ENCODE results near the gene DLG4. TPM values are rescaled to one million over a fixed set of nuclear protein-coding genes. Genes with fewer than 3 reads are reported as not detected.

The DLG4 gene
- total and polyA plus RNA-seq, 10 donors, result 3.0 to 38.5 (median 23.5) TPM

GRCh38 chr17:7139400-7139799 lies 80.2 kb downstream of the DLG4 start:
- DNase-seq, result peak; percentile 40
- Histone ChIP-seq H3K4me1 (peaks cover 0 to 20% (median 10%) of the 10 kb centered on the region in 6 donors), H3K27ac (peak overlapping the region in 3 of 8 donors; percentile 34 to 68 (median 47)), H3K27me3 (replicated peaks in 1 of 7) (peaks cover 0 to 47% (median 8%) of the 10 kb centered on the region in 7 donors), H3K4me3 (peak overlapping the region in 1 of 8 donors; percentile 17), H3K36me3 (no peaks in the 10 kb centered on the region), H3K9me3 (no peaks in the 10 kb centered on the region)
- TF ChIP-seq POLR2A (IDR thresholded peaks at IDR 0.05) (no peak), POLR2AphosphoS5 (IDR thresholded peaks at IDR 0.05) (no peak), CTCF (IDR thresholded peaks at IDR 0.05 in 8 of 11, conservative IDR thresholded peaks at IDR 0.05 in 3 of 11) (no peak)
- WGBS, 5 donors, result 63 to 81% (median 72%) methylated on average over 10 of the region's 10 CpGs
- intact Hi-C loops (cut with DNase I; ENCODE audit: low total_unique reads), result loop anchor here (5.0 kb wide), 1 partner anchor 227 kb away; no protein-coding TSS in a partner anchor

- peak; percentile 23 for DNase-seq
- intact Hi-C loops (cut with DNase I; ENCODE audit: low total_unique reads), result loop anchor here (5.0 kb wide), 1 partner anchor 227 kb away; no protein-coding TSS in a partner anchor
- Histone ChIP-seq H3K4me3 (peak overlapping the region in 1 of 8 donors; percentile 17), H3K36me3 (no peaks in the 10 kb centered on the region), H3K27me3 (replicated peaks in 1 of 7) (peaks cover 0 to 47% (median 8%) of the 10 kb centered on the region in 7 donors), H3K4me1 (peaks cover 0 to 25% (median 10%) of the 10 kb centered on the region in 6 donors), H3K27ac (peak overlapping the region in 3 of 8 donors; percentile 34 to 68 (median 47)), H3K9me3 (no peaks in the 10 kb centered on the region)
- TF ChIP-seq POLR2AphosphoS5 (IDR thresholded peaks at IDR 0.05), result no peak
- TF ChIP-seq POLR2A (IDR thresholded peaks at IDR 0.05), result no peak
- no peak for TF ChIP-seq CTCF (IDR thresholded peaks at IDR 0.05 in 8 of 11, conservative IDR thresholded peaks at IDR 0.05 in 3 of 11)
- 46 to 68% (median 56%) methylated on average over 7 of the region's 7 CpGs for WGBS, 5 donors
Measured at GRCh38 chr17:7138800-7139381, 80.7 kb downstream of the DLG4 start.

GRCh38 chr17:7137171-7137943 lies 82.3 kb downstream of the DLG4 start:
- intact Hi-C loops (cut with DNase I; ENCODE audit: low total_unique reads), result loop anchor here (2.0 to 5.0 kb wide), 2 partner anchors 85 to 225 kb away; no protein-coding TSS in a partner anchor
- TF ChIP-seq CTCF (IDR thresholded peaks at IDR 0.05 in 8 of 11, conservative IDR thresholded peaks at IDR 0.05 in 3 of 11) (no peak), POLR2A (IDR thresholded peaks at IDR 0.05) (no peak), POLR2AphosphoS5 (IDR thresholded peaks at IDR 0.05) (no peak)
- DNase-seq, result peak; percentile 74
- WGBS, 5 donors, result 37 to 54% (median 41%) methylated on average over 13 of the region's 13 CpGs
- H3K36me3 ChIP-seq, result no peaks in the 10 kb centered on the region
- H3K4me3 ChIP-seq, result peak overlapping the region in 2 of 8 donors; percentile 12 to 31
- peaks cover 8 to 40% (median 24%) of the 10 kb centered on the region in 6 donors for H3K4me1 ChIP-seq
- peak overlapping the region in 3 of 8 donors; percentile 46 to 68 (median 51) for H3K27ac ChIP-seq
- H3K9me3 ChIP-seq, result no peaks in the 10 kb centered on the region
- H3K27me3 ChIP-seq (replicated peaks in 1 of 7), result peaks cover 0 to 47% (median 8%) of the 10 kb centered on the region in 7 donors

Small RNA genes lying within 50 kb of the gene (microRNA-seq; reads per million reads assigned to microRNA genes)
- 1,519 to 2,484 (median 1,838) reads per million in 3 donors for gene MIR324

Small RNA genes lying within 50 kb of the gene (small RNA-seq; reads per million reads assigned to genes)
- gene AC120057.4, result 0 reads per million in 4 donors
- 1.0 to 4.6 (median 2.8) reads per million in 4 donors for gene MIR324
- gene RF00019, result 0 reads per million in 4 donors

Other genes with a start within 250 kb of the DLG4 start
Only the 30 nearest of the 33 such genes appear.
- gene RNASEK, start 207.2 kb downstream of the DLG4 start, total RNA-seq, result 100 to 1,000 TPM; 224 to 335 (median 271) TPM
- 100 to 1,000 TPM; 369 to 504 (median 411) TPM for gene RNASEK, start 207.2 kb downstream of the DLG4 start, polyA plus RNA-seq
- gene BCL6B, start 196.8 kb downstream of the DLG4 start, total RNA-seq, result 10 to 100 TPM; 12.9 to 92.5 (median 23.2) TPM
- gene BCL6B, start 196.8 kb downstream of the DLG4 start, polyA plus RNA-seq, result 10 to 100 TPM in 1 of 3 donors, 1 to 10 TPM in 2; 4.2 to 16.6 (median 6.9) TPM
- 10 to 100 TPM in 2 of 7 donors, 1 to 10 TPM in 5; 4.0 to 15.3 (median 7.6) TPM for gene SLC16A13, start 183.8 kb downstream of the DLG4 start, total RNA-seq
- gene SLC16A13, start 183.8 kb downstream of the DLG4 start, polyA plus RNA-seq, result 1 to 10 TPM; 1.7 to 5.4 (median 1.8) TPM
- 1 to 10 TPM in 5 of 7 donors, under 1 TPM in 1, not detected in 1; 0.51 to 3.6 (median 2.9) TPM for gene SLC16A11, start 175.7 kb downstream of the DLG4 start, total RNA-seq
- 1 to 10 TPM; 1.9 to 3.9 (median 2.1) TPM for gene SLC16A11, start 175.7 kb downstream of the DLG4 start, polyA plus RNA-seq
- gene CLEC10A, start 139.6 kb downstream of the DLG4 start, total RNA-seq, result 10 to 100 TPM in 2 of 7 donors, 1 to 10 TPM in 4, under 1 TPM in 1; 0.85 to 19.5 (median 7.1) TPM
- gene CLEC10A, start 139.6 kb downstream of the DLG4 start, polyA plus RNA-seq, result 10 to 100 TPM in 1 of 3 donors, 1 to 10 TPM in 2; 2.2 to 22.2 (median 6.3) TPM
- gene ASGR2, start 105.0 kb downstream of the DLG4 start, total RNA-seq, result 10 to 100 TPM in 2 of 7 donors, 1 to 10 TPM in 4, not detected in 1; 2.4 to 10.5 (median 6.2) TPM
- 10 to 100 TPM in 1 of 3 donors, 1 to 10 TPM in 2; 2.3 to 35.1 (median 8.8) TPM for gene ASGR2, start 105.0 kb downstream of the DLG4 start, polyA plus RNA-seq
- gene ASGR1, start 40.5 kb downstream of the DLG4 start, total RNA-seq, result 1 to 10 TPM; 1.5 to 7.2 (median 3.7) TPM
- 10 to 100 TPM in 1 of 3 donors, 1 to 10 TPM in 2; 1.3 to 10.2 (median 6.4) TPM for gene ASGR1, start 40.5 kb downstream of the DLG4 start, polyA plus RNA-seq
- gene ACADVL, start 102 bp upstream of the DLG4 start, total RNA-seq, result 100 to 1,000 TPM; 402 to 903 (median 548) TPM
- gene ACADVL, start 102 bp upstream of the DLG4 start, polyA plus RNA-seq, result 100 to 1,000 TPM; 320 to 963 (median 710) TPM
- 10 to 100 TPM; 36.9 to 48.0 (median 39.2) TPM for gene DVL2, start 14.7 kb upstream of the DLG4 start, total RNA-seq
- 10 to 100 TPM in 2 of 3 donors, 1 to 10 TPM in 1; 9.8 to 29.2 (median 11.7) TPM for gene DVL2, start 14.7 kb upstream of the DLG4 start, polyA plus RNA-seq
- gene PHF23, start 19.6 kb upstream of the DLG4 start, total RNA-seq, result 10 to 100 TPM; 33.1 to 47.6 (median 38.8) TPM
- 10 to 100 TPM; 27.4 to 50.4 (median 33.2) TPM for gene PHF23, start 19.6 kb upstream of the DLG4 start, polyA plus RNA-seq
- gene GABARAP, start 22.6 kb upstream of the DLG4 start, total RNA-seq, result 100 to 1,000 TPM; 222 to 519 (median 438) TPM
- gene GABARAP, start 22.6 kb upstream of the DLG4 start, polyA plus RNA-seq, result 100 to 1,000 TPM; 755 to 855 (median 822) TPM
- gene CTDNEP1, start 31.9 kb upstream of the DLG4 start, total RNA-seq, result 100 to 1,000 TPM in 4 of 7 donors, 10 to 100 TPM in 3; 83.1 to 133 (median 119) TPM
- 100 to 1,000 TPM in 1 of 3 donors, 10 to 100 TPM in 2; 69.3 to 104 (median 86.1) TPM for gene CTDNEP1, start 31.9 kb upstream of the DLG4 start, polyA plus RNA-seq
- 10 to 100 TPM; 22.1 to 40.3 (median 36.3) TPM for gene ELP5, start 32.4 kb upstream of the DLG4 start, total RNA-seq
- 10 to 100 TPM; 36.2 to 40.2 (median 37.2) TPM for gene ELP5, start 32.4 kb upstream of the DLG4 start, polyA plus RNA-seq
- gene CLDN7, start 42.6 kb upstream of the DLG4 start, total RNA-seq, result 1 to 10 TPM in 6 of 7 donors, under 1 TPM in 1; 0.74 to 6.6 (median 2.4) TPM
- 1 to 10 TPM; 2.9 to 6.0 (median 4.3) TPM for gene CLDN7, start 42.6 kb upstream of the DLG4 start, polyA plus RNA-seq
- 1 to 10 TPM in 1 of 7 donors, under 1 TPM in 6; 0.39 to 1.6 (median 0.51) TPM for gene SLC2A4, start 61.9 kb upstream of the DLG4 start, total RNA-seq
- gene SLC2A4, start 61.9 kb upstream of the DLG4 start, polyA plus RNA-seq, result under 1 TPM; 0.07 to 0.56 (median 0.29) TPM
- under 1 TPM in 3 of 7 donors, not detected in 4; 0.11 to 0.40 (median 0.19) TPM for gene YBX2, start 74.8 kb upstream of the DLG4 start, total RNA-seq
- under 1 TPM; 0.09 to 0.22 (median 0.12) TPM for gene YBX2, start 74.8 kb upstream of the DLG4 start, polyA plus RNA-seq
- gene EIF5A, start 87.8 kb upstream of the DLG4 start, total RNA-seq, result 100 to 1,000 TPM; 117 to 326 (median 244) TPM
- gene EIF5A, start 87.8 kb upstream of the DLG4 start, polyA plus RNA-seq, result 100 to 1,000 TPM; 310 to 426 (median 376) TPM
- 100 to 1,000 TPM in 2 of 7 donors, 10 to 100 TPM in 5; 54.1 to 123 (median 65.4) TPM for gene GPS2, start 95.5 kb upstream of the DLG4 start, total RNA-seq
- gene GPS2, start 95.5 kb upstream of the DLG4 start, polyA plus RNA-seq, result 10 to 100 TPM; 56.6 to 73.2 (median 70.9) TPM
- 10 to 100 TPM; 16.5 to 53.9 (median 44.3) TPM for gene NEURL4, start 109.5 kb upstream of the DLG4 start, total RNA-seq
- 10 to 100 TPM; 17.6 to 48.6 (median 36.3) TPM for gene NEURL4, start 109.5 kb upstream of the DLG4 start, polyA plus RNA-seq
- 100 to 1,000 TPM; 118 to 312 (median 208) TPM for gene ACAP1, start 116.7 kb upstream of the DLG4 start, total RNA-seq
- 100 to 1,000 TPM; 126 to 266 (median 245) TPM for gene ACAP1, start 116.7 kb upstream of the DLG4 start, polyA plus RNA-seq
- gene KCTD11, start 132.3 kb upstream of the DLG4 start, total RNA-seq, result 10 to 100 TPM in 1 of 7 donors, 1 to 10 TPM in 6; 7.7 to 10.0 (median 9.1) TPM
- gene KCTD11, start 132.3 kb upstream of the DLG4 start, polyA plus RNA-seq, result 10 to 100 TPM in 1 of 3 donors, 1 to 10 TPM in 2; 5.4 to 12.0 (median 6.0) TPM
- gene TMEM95, start 135.3 kb upstream of the DLG4 start, total RNA-seq, result not detected
- gene TMEM95, start 135.3 kb upstream of the DLG4 start, polyA plus RNA-seq, result not detected
- 10 to 100 TPM in 1 of 7 donors, 1 to 10 TPM in 6; 4.2 to 16.2 (median 6.4) TPM for gene TNK1, start 161.3 kb upstream of the DLG4 start, total RNA-seq
- gene TNK1, start 161.3 kb upstream of the DLG4 start, polyA plus RNA-seq, result 1 to 10 TPM; 6.6 to 8.7 (median 8.3) TPM
- 10 to 100 TPM; 34.1 to 63.2 (median 51.1) TPM for gene PLSCR3, start 174.7 kb upstream of the DLG4 start, total RNA-seq
- 10 to 100 TPM; 31.3 to 45.9 (median 33.3) TPM for gene PLSCR3, start 174.7 kb upstream of the DLG4 start, polyA plus RNA-seq
- 10 to 100 TPM; 39.1 to 82.5 (median 50.3) TPM for gene TMEM256, start 184.3 kb upstream of the DLG4 start, total RNA-seq
- 100 to 1,000 TPM; 175 to 193 (median 179) TPM for gene TMEM256, start 184.3 kb upstream of the DLG4 start, polyA plus RNA-seq
- gene NLGN2, start 188.0 kb upstream of the DLG4 start, total RNA-seq, result 10 to 100 TPM in 6 of 7 donors, 1 to 10 TPM in 1; 8.7 to 23.0 (median 13.0) TPM
- 1 to 10 TPM; 2.2 to 6.5 (median 4.3) TPM for gene NLGN2, start 188.0 kb upstream of the DLG4 start, polyA plus RNA-seq
- gene SPEM1, start 200.5 kb upstream of the DLG4 start, total RNA-seq, result not detected
- not detected for gene SPEM1, start 200.5 kb upstream of the DLG4 start, polyA plus RNA-seq
- gene SPEM2, start 205.8 kb upstream of the DLG4 start, total RNA-seq, result not detected
- not detected for gene SPEM2, start 205.8 kb upstream of the DLG4 start, polyA plus RNA-seq
- not detected for gene SPEM3, start 209.0 kb upstream of the DLG4 start, total RNA-seq
- not detected for gene SPEM3, start 209.0 kb upstream of the DLG4 start, polyA plus RNA-seq
- 10 to 100 TPM in 5 of 7 donors, 1 to 10 TPM in 2; 7.1 to 17.4 (median 10.9) TPM for gene TMEM102, start 215.6 kb upstream of the DLG4 start, total RNA-seq
- gene TMEM102, start 215.6 kb upstream of the DLG4 start, polyA plus RNA-seq, result 1 to 10 TPM; 4.7 to 9.8 (median 7.8) TPM